H1 (cell line): ENCODE results near the gene DIDO1. TPM values are rescaled to one million over a fixed set of nuclear protein-coding genes. Genes with fewer than 3 reads are reported as not detected.

Source experiments
- CTCF ChIA-PET: fragments of 300-600 bp; sonication (Branson Sonifier 250); formaldehyde crosslinking; loops from one replicate; lab custom pipeline; 2021; ENCODE audit not compliant: partially characterized antibody; lab: Charles Lee
- POLR2A ChIA-PET: fragments of 300-600 bp; sonication (Branson Sonifier 250); formaldehyde crosslinking; loops from one replicate; lab custom pipeline; 2021; ENCODE audit warnings: inconsistent platforms; ENCODE audit not compliant: partially characterized antibody; lab: Charles Lee
- DNase-seq, 2 experiments: peaks; one replicate each; pipeline versions ENCODE4 v3.0.0 to v3.0.0-alpha.2; 2010 to 2022; ENCODE audit warnings: low spot score in 2 of 2, low read depth in 1 of 2, mixed read lengths in 1 of 2
- FAIRE-seq: peaks from 2 replicates; lab custom pipeline; 2011; peaks lifted over from hg19 to GRCh38; lab: Jason Lieb, UNC
- H2AFZ ChIP-seq: 2 replicates; pipeline ENCODE4 v1.8.1; 2012; ENCODE audit warnings: low read length, inconsistent platforms
- H2AK5ac ChIP-seq: 2 replicates; pipeline ENCODE4 v1.6.1; 2013; ENCODE audit warnings: low read depth, low read length
- H2BK120ac ChIP-seq: replicated peaks from 2 replicates; pipeline ENCODE3; 2013; ENCODE audit warnings: low read depth, low read length, inconsistent platforms
- H2BK12ac ChIP-seq: 2 replicates; pipeline ENCODE4 v1.6.1; 2013; ENCODE audit warnings: low read depth, low read length
- H2BK15ac ChIP-seq: 2 replicates; pipeline ENCODE4 v1.6.1; 2013; ENCODE audit warnings: low read length
- H2BK20ac ChIP-seq: 2 replicates; pipeline ENCODE4 v1.6.1; 2013; ENCODE audit warnings: low read length
- H2BK5ac ChIP-seq: 2 replicates; pipeline ENCODE4 v1.6.1; 2013; ENCODE audit warnings: low read depth, low read length
- H3K14ac ChIP-seq: 2 replicates; pipeline ENCODE4 v1.6.1; 2013; ENCODE audit warnings: inconsistent platforms; ENCODE audit not compliant: insufficient read length
- H3K18ac ChIP-seq: 2 replicates; pipeline ENCODE4 v1.6.1; 2013; ENCODE audit warnings: low read length; ENCODE audit errors: extremely low read depth
- H3K23ac ChIP-seq: 2 replicates; pipeline ENCODE4 v1.6.1; 2013; ENCODE audit warnings: inconsistent platforms; ENCODE audit not compliant: insufficient read length
- H3K23me2 ChIP-seq: 2 replicates; pipeline ENCODE4 v1.6.1; 2013; ENCODE audit warnings: low read depth, low read length
- H3K27ac ChIP-seq: 2 replicates; pipeline ENCODE4 v1.6.1; 2011; ENCODE audit warnings: low read depth, low read length, inconsistent platforms
- H3K27me3 ChIP-seq, 4 experiments: replicated peaks in 1 of 4; 1 replicate in 1 of 4; 2 replicates in 3 of 4; pipeline versions ENCODE4 v1.6.1 to v1.8.1; 2011 to 2013; ENCODE audit warnings: low read length in 3 of 4, mild to moderate bottlenecking in 3 of 4, inconsistent platforms in 2 of 4, mixed read lengths in 2 of 4, moderate library complexity in 1 of 4; ENCODE audit not compliant: control insufficient read depth in 3 of 4, insufficient read depth in 3 of 4; ENCODE audit errors: extremely low read depth in 1 of 4
- H3K36me3 ChIP-seq, 4 experiments: 2 replicates each; pipeline versions ENCODE4 v1.6.1 to v1.8.1; 2011 to 2013; ENCODE audit warnings: mild to moderate bottlenecking in 4 of 4, low read length in 3 of 4, moderate library complexity in 2 of 4, control low read depth in 1 of 4, inconsistent platforms in 1 of 4; ENCODE audit not compliant: insufficient read depth in 4 of 4, control insufficient read depth in 2 of 4
- H3K4ac ChIP-seq: replicated peaks from 2 replicates; pipeline ENCODE3; 2013; ENCODE audit warnings: low read length, low read depth, mixed read lengths, inconsistent platforms; ENCODE audit not compliant: insufficient read length
- H3K4me1 ChIP-seq, 4 experiments: replicated peaks in 1 of 4; 1 replicate in 1 of 4; 2 replicates in 3 of 4; pipeline versions ENCODE4 v1.6.1 to v1.8.1; 2011 to 2013; ENCODE audit warnings: low read length in 3 of 4, inconsistent platforms in 2 of 4, mixed read lengths in 1 of 4; ENCODE audit not compliant: insufficient read depth in 4 of 4, control insufficient read depth in 3 of 4
- H3K4me2 ChIP-seq, 2 experiments: 2 replicates each; pipeline versions ENCODE4 v1.6.1 to v1.8.1; 2011 to 2013; ENCODE audit warnings: low read depth in 2 of 2, low read length in 2 of 2, control low read depth in 1 of 2, inconsistent platforms in 1 of 2, mild to moderate bottlenecking in 1 of 2; ENCODE audit not compliant: insufficient read depth in 1 of 2
- H3K4me3 ChIP-seq, 4 experiments: fragments of 200-600, 300-600 bp in 1 of 4; sonication (generic), shearing (Covaris generic), sonication (Bioruptor Twin) in 1 of 4; 2 replicates each; pipeline versions ENCODE4 v1.5.1 to v1.8.1; 2011 to 2016; ENCODE audit warnings: low read length in 4 of 4, low read depth in 3 of 4, control low read depth in 2 of 4, inconsistent platforms in 2 of 4, mild to moderate bottlenecking in 2 of 4, mixed read lengths in 1 of 4, moderate library complexity in 1 of 4; ENCODE audit not compliant: insufficient read depth in 2 of 4; ENCODE audit errors: extremely low read depth in 1 of 4
- H3K56ac ChIP-seq: replicated peaks from 2 replicates; pipeline ENCODE3; 2013; ENCODE audit warnings: low read depth, mild to moderate bottlenecking, mixed read lengths, low read length, inconsistent platforms; ENCODE audit not compliant: insufficient read length
- H3K79me1 ChIP-seq: 2 replicates; pipeline ENCODE4 v1.6.1; 2013; ENCODE audit warnings: low read depth, low read length, control low read depth
- H3K79me2 ChIP-seq, 2 experiments: 2 replicates each; pipeline versions ENCODE4 v1.6.1 to v1.8.1; 2012 to 2013; ENCODE audit warnings: low read length in 2 of 2, mild to moderate bottlenecking in 2 of 2, inconsistent platforms in 1 of 2; ENCODE audit not compliant: insufficient read depth in 2 of 2, control insufficient read depth in 1 of 2
- H3K9ac ChIP-seq, 4 experiments: replicated peaks in 1 of 4; 1 replicate in 1 of 4; 2 replicates in 3 of 4; pipeline versions ENCODE4 v1.6.1 to v1.8.1; 2011 to 2013; ENCODE audit warnings: low read depth in 3 of 4, low read length in 3 of 4, control low read depth in 2 of 4, mild to moderate bottlenecking in 2 of 4, moderate library complexity in 2 of 4, inconsistent platforms in 1 of 4; ENCODE audit errors: extremely low read depth in 1 of 4
- H3K9me3 ChIP-seq, 2 experiments: 2 replicates each; pipeline versions ENCODE4 v1.6.1 to v1.8.1; 2012 to 2013; ENCODE audit warnings: mild to moderate bottlenecking in 2 of 2, moderate library complexity in 2 of 2, control low read depth in 1 of 2, inconsistent platforms in 1 of 2, low read depth in 1 of 2, low read length in 1 of 2, mixed read lengths in 1 of 2; ENCODE audit not compliant: insufficient read depth in 2 of 2
- H4K20me1 ChIP-seq, 2 experiments: replicated peaks in 1 of 2; 2 replicates each; pipeline versions ENCODE3 to v1.8.1; 2011 to 2013; ENCODE audit warnings: inconsistent platforms in 2 of 2, low read length in 2 of 2, mild to moderate bottlenecking in 1 of 2; ENCODE audit not compliant: insufficient read depth in 2 of 2, control insufficient read depth in 1 of 2
- H4K5ac ChIP-seq: 2 replicates; pipeline ENCODE4 v1.6.1; 2013; ENCODE audit warnings: low read length, low read depth, mixed read lengths, inconsistent platforms; ENCODE audit not compliant: insufficient read length
- H4K8ac ChIP-seq: 2 replicates; pipeline ENCODE4 v1.8.0; 2013; ENCODE audit warnings: mild to moderate bottlenecking, moderate library complexity, low read length, inconsistent platforms; ENCODE audit not compliant: insufficient read depth; ENCODE audit errors: extremely low read depth
- H4K91ac ChIP-seq: replicated peaks from 2 replicates; pipeline ENCODE3; 2013; ENCODE audit warnings: low read length, mixed read lengths, inconsistent platforms; ENCODE audit not compliant: insufficient read length
- ASH2L ChIP-seq: fragments of 200-600, 300-600 bp; sonication (generic); IDR thresholded peaks from one replicate; pipeline ENCODE4 v1.7.1; 2017; ENCODE audit warnings: low read length
- EP300 ChIP-seq, 2 experiments: IDR thresholded peaks; 1 replicate in 1 of 2; 2 replicates in 1 of 2; pipeline ENCODE4 v1.6.1; 2011 to 2012; ENCODE audit warnings: low read depth in 2 of 2, low read length in 2 of 2, mild to moderate bottlenecking in 2 of 2, borderline replicate concordance in 1 of 2, inconsistent platforms in 1 of 2, moderate library complexity in 1 of 2
- JUN ChIP-seq: IDR thresholded peaks from 2 replicates; pipeline ENCODE4 v1.6.1; 2011; ENCODE audit warnings: low read depth, mild to moderate bottlenecking, improper control_type of control experiment, low read length
- KDM4A ChIP-seq: IDR thresholded peaks from one replicate; pipeline ENCODE4 v1.7.1; 2012; ENCODE audit warnings: low read depth, mild to moderate bottlenecking, moderate library complexity, low read length, inconsistent platforms; ENCODE audit not compliant: severe bottlenecking
- POLR2AphosphoS5 ChIP-seq: IDR thresholded peaks from 2 replicates; pipeline ENCODE4 v1.6.1; 2011; ENCODE audit warnings: low read depth, low read length
- SP1 ChIP-seq: IDR thresholded peaks from 2 replicates; pipeline ENCODE4 v1.6.1; 2011; ENCODE audit warnings: low read depth, low read length
- TAF1 ChIP-seq: IDR thresholded peaks from 2 replicates; pipeline ENCODE4 v1.6.1; 2011; ENCODE audit warnings: mild to moderate bottlenecking, low read depth, low read length
- TCF12 ChIP-seq: IDR thresholded peaks from 2 replicates; pipeline ENCODE4 v1.6.1; 2011; ENCODE audit warnings: low read depth, mild to moderate bottlenecking, low read length
- WGBS, 2 experiments: shearing (Covaris generic) in 1 of 2; methylation state at CpG; one replicate each; pipeline versions ENCODE4 v1.1.6 to v1.1.7; 2013 to 2015; ENCODE audit warnings: low lambda C conversion rate in 2 of 2, mixed read lengths in 2 of 2, inconsistent platforms in 1 of 2, low coverage in 1 of 2, missing lambda C conversion rate in 1 of 2; ENCODE audit not compliant: insufficient replicate concordance in 2 of 2, insufficient coverage in 1 of 2, insufficient read length in 1 of 2; ENCODE audit errors: extremely low coverage in 1 of 2, missing lambda C conversion rate in 1 of 2; 5-methylcytosine and 5-hydroxymethylcytosine counted together
- polyA plus RNA-seq, 7 experiments: library from polyadenylated mRNA; depleted of rRNA in 3 of 7; stranded (reverse) in 5 of 7; unstranded in 2 of 7; fragments of >200 nt in 5 of 7; fragments of 200-250 nt in 2 of 7; gene quantifications; 1 replicate in 5 of 7; 2 replicates in 1 of 7; 4 replicates in 1 of 7; pipeline versions ENCODE4 v1.2.1 to v1.2.3, GENCODE V29; 2011 to 2013; ENCODE audit warnings: missing spikeins in 2 of 7, mixed read lengths in 2 of 7
- total RNA-seq: library from RNA; stranded (reverse); fragmentation: NEBNext Ultra II Directional; extraction: Animal tissue kit (Norgen Biotek cat#: 25700); gene quantifications from 2 replicates; pipeline ENCODE4 v1.2.1, GENCODE V29; 2021

Gene DIDO1
- total and polyA plus RNA-seq, 2 of the 8 experiments (the other 6 are each of a cell fraction or from before 2014, with no cell fraction given), result 53.6 to 82.8 TPM

DNA sequence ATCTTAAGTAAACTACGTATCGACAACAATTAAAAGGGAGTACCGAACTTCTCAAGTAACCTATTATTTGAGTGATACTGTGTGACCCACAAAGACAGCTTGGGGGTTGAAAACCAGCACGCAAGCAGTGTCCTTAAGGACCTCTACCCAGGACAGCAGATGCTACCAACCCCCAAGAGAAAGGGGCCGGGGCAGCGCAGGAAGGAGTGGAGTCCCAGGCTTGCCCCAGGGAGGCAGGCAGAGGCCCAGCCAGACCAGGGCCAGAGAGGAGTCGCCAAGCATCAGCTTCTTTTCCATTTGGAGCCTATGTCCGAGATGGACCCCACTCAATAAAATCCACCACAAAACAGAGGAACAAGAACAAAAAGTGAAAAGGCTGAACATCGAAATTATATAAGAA is 11.9 kb downstream of the DIDO1 start:
- 90% methylated on average over 9 of the region's 9 CpGs; no CpG with 5 or more reads in 1 of the 2 experiments for WGBS, 2 experiments
- Histone ChIP-seq H3K4me2 (peak overlapping the region in 1 of 2 experiments; percentile 75; a peak in 1 of 4 replicates), H4K8ac (no peak overlapping the region)

More for the DNA sequence above, 11.9 kb downstream of the DIDO1 start:
- ChIA-PET POLR2A (interaction anchor here (0.7 to 20.3 kb wide), 6 partner anchors 11 to 52 kb away, joined by 3 to 363 read pairs (median 28); partner anchors contain the start of genes DIDO1 and GID8), CTCF (interaction anchor here (0.6 to 4.0 kb wide), 12 partner anchors 9 to 362 kb away, joined by 3 to 35 read pairs (median 4); no protein-coding TSS in a partner anchor)
- Histone ChIP-seq H3K18ac (no peak overlapping the region), H3K23ac (no peak overlapping the region), H3K4me1 (peaks cover 11 to 33% (median 28%) of the 10 kb centered on the region in 4 experiments; a peak in 6 of 7 replicates), H3K4me3 (no peak overlapping the region), H3K27me3 (no peaks in the 10 kb centered on the region), H2AK5ac (no peak overlapping the region), H2AFZ (no peak overlapping the region), H3K9ac (no peak overlapping the region; a peak in 1 of 7 replicates), H2BK120ac (no peak overlapping the region), H2BK5ac (no peak overlapping the region), H4K91ac (no peak overlapping the region), H3K4ac (no peak overlapping the region), H3K79me2 (peaks cover 52 to 99% of the 10 kb centered on the region in 2 experiments), H3K23me2 (no peaks in the 10 kb centered on the region), H3K56ac (no peak overlapping the region), H4K5ac (no peak overlapping the region), H3K79me1 (peaks cover 14% of the 10 kb centered on the region), H3K14ac (no peak overlapping the region), H3K36me3 (peaks cover 12 to 37% (median 30%) of the 10 kb centered on the region in 4 experiments; a peak in 7 of 8 replicates), H3K9me3 (no peaks in the 10 kb centered on the region), H3K27ac (peak overlapping the region; percentile 35; the same call in 1 of the 2 replicates), H2BK15ac (no peak overlapping the region), H2BK20ac (no peak overlapping the region), H4K20me1 (peaks cover 60 to 65% of the 10 kb centered on the region in 2 experiments), H2BK12ac (no peak overlapping the region)
- DNase-seq (no peak), FAIRE-seq (no peak)
- no peak for TF ChIP-seq JUN
- no peak for TF ChIP-seq KDM4A
- no peak for TF ChIP-seq TCF12
- no peak for TF ChIP-seq EP300 (IDR thresholded peaks at IDR 0.05; ENCODE audit: borderline replicate concordance in 1 of 2, low read depth in 2 of 2, low read length in 2 of 2)
- no peak for TF ChIP-seq ASH2L
- TF ChIP-seq SP1, result no peak
- no peak for TF ChIP-seq POLR2AphosphoS5
- TF ChIP-seq TAF1, result no peak
